Measurements from ENCODE around the gene FBXL16. TPM values are rescaled to one million over a fixed set of nuclear protein-coding genes. Genes with fewer than 3 reads are reported as not detected.

Gene FBXL16
- total and polyA plus RNA-seq, 2 of the 13 experiments (the other 11 are each of a cell fraction or from before 2014, with no cell fraction given): 0.22 to 2.0 TPM

DNA sequence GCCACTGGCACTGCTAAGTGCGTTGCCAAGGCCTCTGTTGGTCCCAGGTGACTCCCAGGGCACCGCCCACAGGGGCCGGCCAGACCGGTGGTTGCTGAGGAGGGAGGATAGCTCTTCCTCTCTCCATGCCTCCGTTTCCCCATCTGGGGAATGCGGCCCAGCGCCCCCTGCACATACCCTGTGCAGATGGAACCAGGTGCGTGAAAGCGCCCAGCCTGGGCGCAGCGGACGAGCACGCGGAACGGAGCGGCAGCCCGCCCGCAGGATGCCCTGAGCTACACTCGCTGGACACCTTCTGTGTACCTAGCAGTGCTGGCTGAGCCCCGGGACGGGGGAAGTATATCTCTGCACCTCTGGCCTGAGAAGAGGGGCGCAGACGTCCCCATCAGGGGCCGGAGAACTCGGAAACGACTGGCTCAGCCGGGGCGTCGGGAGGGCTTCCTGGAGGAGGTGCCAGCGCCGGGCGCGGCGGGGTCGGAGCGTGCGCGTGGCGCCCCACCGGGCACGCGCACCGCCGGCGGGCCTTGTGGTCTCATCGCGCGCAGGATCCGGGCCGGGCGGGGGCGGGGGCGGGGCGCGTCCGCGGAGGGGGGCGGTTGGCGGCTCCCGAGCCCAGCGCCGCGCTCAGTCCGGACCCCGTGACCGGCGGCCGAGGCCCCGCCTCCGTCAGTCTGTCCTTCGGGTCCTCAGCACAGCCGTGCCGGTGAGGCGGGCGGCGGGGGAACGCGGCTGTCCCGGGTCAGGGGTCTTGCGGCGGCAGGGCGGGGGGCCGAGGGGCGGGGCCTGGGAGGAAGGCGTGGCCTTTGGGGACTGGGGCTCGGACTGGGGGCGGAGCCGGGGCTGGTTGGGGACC lies 21.1 kb upstream of the FBXL16 start, which contains the start of the genes CCDC78 and HAGHL:
TSS of gene CCDC78 (minus strand) at position 6 of the 853 bp plus-strand sequence. CDS start 76 bp downstream, outside the sequence.
TSS of gene HAGHL (plus strand) at position 669 of the 853 bp plus-strand sequence. CDS start 404 bp downstream, outside the sequence.
- POLR2A ChIA-PET: interaction anchor here (1.1 to 2.6 kb wide), 5 partner anchors 11 to 34 kb away, joined by 3 to 14 read pairs (median 7); partner anchors contain the start of genes CIAO3 and MSLN
- Histone ChIP-seq H3K9ac (ENCODE audit: insufficient read depth, low read depth, low read length) (peak within 1 kb of the TSS; percentile 69), H2AFZ (ENCODE audit: low read length) (no peak within 1 kb of the TSS), H4K20me1 (ENCODE audit: insufficient read depth, low read length) (no peaks in the 10 kb centered on the region), H3K27me3 (ENCODE audit: control insufficient read depth in 1 of 2, insufficient read depth in 2 of 2, low read length in 2 of 2) (peaks cover 0 to 3% of the 10 kb centered on the region in 2 experiments; a peak in 1 of 5 replicates), H3K4me2 (ENCODE audit: low read depth, low read length) (peak within 1 kb of the TSS; percentile 94), H3K4me1 (ENCODE audit: insufficient read depth, low read length) (peaks cover 16% of the 10 kb centered on the region), H3K79me2 (ENCODE audit: insufficient read depth, low read length) (no peaks in the 10 kb centered on the region), H3K27ac (ENCODE audit: extremely low read length, insufficient read depth, low read length) (no peak within 1 kb of the TSS), H3K9me3 (ENCODE audit: low read length) (no peaks in the 10 kb centered on the region), H3K4me3 (replicated peaks in 1 of 3; ENCODE audit: insufficient read depth in 1 of 3, low read depth in 2 of 3, low read length in 3 of 3) (peak within 1 kb of the TSS; percentile 57 to 82 (median 66)), H3K36me3 (replicated peaks in 1 of 2; ENCODE audit: control insufficient read depth in 1 of 2, insufficient read depth in 2 of 2, low read length in 2 of 2) (no peaks in the 10 kb centered on the region)
- in situ Hi-C loops (cut with HindIII; ENCODE audit: extremely low pct_ligation_motif_present, low pct_unique_long_range_greater_than_20kb) (no loop called here), intact Hi-C loops (cut with micrococcal nuclease; ENCODE audit: unreplicated experiment) (no loop called here)
- ATAC-seq: peak; percentile 19
- CTCF ChIA-PET (ENCODE audit: low intra/inter-chr PET ratio, low total read pairs): no interaction called here
- BruUV-seq (replicated peaks): no TSS peak
- 7% methylated on average over 12 of the region's 88 CpGs for WGBS (ENCODE audit: low lambda C conversion rate)
- no peak for DNase-seq (ENCODE audit: low spot score)
- no peak for FAIRE-seq
- TF ChIP-seq, protein P1, sequence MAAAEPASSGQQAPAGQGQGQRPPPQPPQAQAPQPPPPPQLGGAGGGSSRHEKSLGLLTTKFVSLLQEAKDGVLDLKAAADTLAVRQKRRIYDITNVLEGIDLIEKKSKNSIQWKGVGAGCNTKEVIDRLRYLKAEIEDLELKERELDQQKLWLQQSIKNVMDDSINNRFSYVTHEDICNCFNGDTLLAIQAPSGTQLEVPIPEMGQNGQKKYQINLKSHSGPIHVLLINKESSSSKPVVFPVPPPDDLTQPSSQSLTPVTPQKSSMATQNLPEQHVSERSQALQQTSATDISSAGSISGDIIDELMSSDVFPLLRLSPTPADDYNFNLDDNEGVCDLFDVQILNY (CRISPR knock-in tag; conservative IDR thresholded peaks at IDR 0.05): no peak
- TF ChIP-seq SNAPC2 (CRISPR knock-in tag; IDR thresholded peaks at IDR 0.05) (no peak), ZNF891 (CRISPR knock-in tag; IDR thresholded peaks at IDR 0.05) (no peak), HNRNPLL (IDR thresholded peaks at IDR 0.05; ENCODE audit: low read depth, low read length, poor library complexity, severe bottlenecking) (peak; percentile 16), NONO (IDR thresholded peaks at IDR 0.05) (no peak), NONO (CRISPR knock-in tag; conservative IDR thresholded peaks at IDR 0.05) (0 out of 2 replicates have a peak, but pooled peaks have one; percentile 36), GTF2F1 (IDR thresholded peaks at IDR 0.05; ENCODE audit: low read length) (no peak), AGO1 (IDR thresholded peaks at IDR 0.05; ENCODE audit: low read depth, low read length, poor library complexity, severe bottlenecking) (peak; percentile 35), ZNF788 (CRISPR knock-in tag; IDR thresholded peaks at IDR 0.05; ENCODE audit: borderline replicate concordance) (0 out of 2 replicates have a peak, but pooled peaks have one; percentile 34), KDM5B (CRISPR knock-in tag; IDR thresholded peaks at IDR 0.05; ENCODE audit: borderline replicate concordance) (0 out of 2 replicates have a peak, but pooled peaks have one; percentile 22), DMAP1 (CRISPR knock-in tag; IDR thresholded peaks at IDR 0.05) (peak; percentile 15; the same call in 1 of the 2 replicates), SRY (CRISPR knock-in tag; IDR thresholded peaks at IDR 0.05) (0 out of 2 replicates have a peak, but pooled peaks have one; percentile 21), MTA3 (CRISPR knock-in tag; IDR thresholded peaks at IDR 0.05) (no peak), ZBTB7B (CRISPR knock-in tag; IDR thresholded peaks at IDR 0.05) (peak; percentile 7; the same call in 1 of the 2 replicates), U2AF1 (optimal IDR thresholded peaks at IDR 0.05; ENCODE audit: low read depth, low read length) (no peak), MTF1 (CRISPR knock-in tag; IDR thresholded peaks at IDR 0.05) (no peak), SALL2 (CRISPR knock-in tag; IDR thresholded peaks at IDR 0.05) (0 out of 2 replicates have a peak, but pooled peaks have one; percentile 25), ZBTB7A (CRISPR knock-in tag; IDR thresholded peaks at IDR 0.05) (0 out of 2 replicates have a peak, but pooled peaks have one; percentile 33), TEAD3 (CRISPR knock-in tag; optimal IDR thresholded peaks at IDR 0.05; ENCODE audit: borderline replicate concordance) (peak; percentile 14), MYC (CRISPR knock-in tag; IDR thresholded peaks at IDR 0.05; ENCODE audit: borderline replicate concordance) (0 out of 2 replicates have a peak, but pooled peaks have one; percentile 11)
- TF ChIP-seq, protein P2, sequence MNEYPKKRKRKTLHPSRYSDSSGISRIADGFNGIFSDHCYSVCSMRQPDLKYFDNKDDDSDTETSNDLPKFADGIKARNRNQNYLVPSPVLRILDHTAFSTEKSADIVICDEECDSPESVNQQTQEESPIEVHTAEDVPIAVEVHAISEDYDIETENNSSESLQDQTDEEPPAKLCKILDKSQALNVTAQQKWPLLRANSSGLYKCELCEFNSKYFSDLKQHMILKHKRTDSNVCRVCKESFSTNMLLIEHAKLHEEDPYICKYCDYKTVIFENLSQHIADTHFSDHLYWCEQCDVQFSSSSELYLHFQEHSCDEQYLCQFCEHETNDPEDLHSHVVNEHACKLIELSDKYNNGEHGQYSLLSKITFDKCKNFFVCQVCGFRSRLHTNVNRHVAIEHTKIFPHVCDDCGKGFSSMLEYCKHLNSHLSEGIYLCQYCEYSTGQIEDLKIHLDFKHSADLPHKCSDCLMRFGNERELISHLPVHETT (CRISPR knock-in tag; conservative IDR thresholded peaks at IDR 0.05): 0 out of 2 replicates have a peak, but pooled peaks have one; percentile 18
- TF ChIP-seq, protein P3, sequence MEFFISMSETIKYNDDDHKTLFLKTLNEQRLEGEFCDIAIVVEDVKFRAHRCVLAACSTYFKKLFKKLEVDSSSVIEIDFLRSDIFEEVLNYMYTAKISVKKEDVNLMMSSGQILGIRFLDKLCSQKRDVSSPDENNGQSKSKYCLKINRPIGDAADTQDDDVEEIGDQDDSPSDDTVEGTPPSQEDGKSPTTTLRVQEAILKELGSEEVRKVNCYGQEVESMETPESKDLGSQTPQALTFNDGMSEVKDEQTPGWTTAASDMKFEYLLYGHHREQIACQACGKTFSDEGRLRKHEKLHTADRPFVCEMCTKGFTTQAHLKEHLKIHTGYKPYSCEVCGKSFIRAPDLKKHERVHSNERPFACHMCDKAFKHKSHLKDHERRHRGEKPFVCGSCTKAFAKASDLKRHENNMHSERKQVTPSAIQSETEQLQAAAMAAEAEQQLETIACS (CRISPR knock-in tag; IDR thresholded peaks at IDR 0.05): peak; percentile 86
